ENCODE data around the gene ACD.

Gene ACD

DNA sequence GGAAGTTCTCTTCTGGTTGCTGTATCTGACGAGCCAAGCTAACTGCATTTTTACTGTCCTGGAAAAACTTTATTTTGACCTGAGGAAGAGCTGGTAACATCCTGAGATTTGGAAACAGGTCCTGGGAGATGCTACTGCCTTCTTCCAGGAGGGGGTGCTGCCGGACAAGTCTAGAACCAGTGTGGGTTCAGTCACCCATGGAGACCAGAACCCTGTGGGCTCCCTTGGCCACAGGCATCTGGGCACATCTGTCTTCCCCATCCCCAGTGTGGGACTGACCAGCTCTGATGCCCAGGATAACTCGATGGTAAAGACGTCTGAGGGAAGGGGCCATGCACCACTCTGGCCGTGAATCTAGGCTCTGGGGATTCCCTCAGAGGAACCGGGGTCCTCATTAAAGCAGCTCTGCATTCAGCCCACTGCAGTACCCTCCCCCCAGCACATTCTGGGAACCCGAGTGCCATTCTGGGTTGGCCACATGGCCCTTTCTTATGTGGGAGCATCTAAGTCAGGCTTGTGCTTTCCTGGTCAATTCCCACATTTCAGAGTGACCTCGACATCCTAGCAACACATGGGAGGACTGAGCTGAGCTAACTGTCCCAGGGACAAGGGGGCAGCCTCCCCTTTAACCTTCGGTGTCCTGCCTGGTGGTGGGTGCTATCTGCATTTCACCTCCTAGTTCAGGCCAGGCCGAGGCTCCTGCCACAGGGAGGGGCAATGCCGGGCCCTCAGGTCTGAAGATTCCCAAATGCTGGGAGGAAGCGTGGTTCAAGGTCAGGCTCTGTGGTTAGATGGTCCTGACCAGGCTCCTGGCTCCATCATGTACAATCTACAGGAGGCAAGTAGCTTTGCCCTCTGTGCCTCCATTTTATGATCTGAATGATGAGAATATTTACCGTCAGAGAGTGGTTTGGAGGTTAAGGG lies 12.9 kb upstream of the ACD start:
- DNase-seq = peak; percentile 50
- Histone ChIP-seq H3K36me3 (ENCODE audit: insufficient read depth, low read length) (peaks cover 21% of the 10 kb centered on the region; the same call in 1 of the 2 replicates), H3K4me1 (ENCODE audit: insufficient read depth, low read length) (peaks cover under 1% of the 10 kb centered on the region; the same call in 1 of the 2 replicates), H4K20me1 (ENCODE audit: insufficient read depth, low read length) (no peaks in the 10 kb centered on the region; the same call in 1 of the 2 replicates), H3K9ac (ENCODE audit: low read depth, low read length) (no peak overlapping the region), H3K27me3 (ENCODE audit: insufficient read depth, low read length, poor library complexity) (no peaks in the 10 kb centered on the region), H2AFZ (ENCODE audit: low read depth, low read length) (no peak overlapping the region), H3K4me3 (ENCODE audit: low read depth in 1 of 2, low read length in 2 of 2) (no peak overlapping the region), H3K79me2 (ENCODE audit: insufficient read depth, low read length) (no peaks in the 10 kb centered on the region), H3K27ac (ENCODE audit: low read length) (no peak overlapping the region), H3K9me3 (ENCODE audit: insufficient read depth, low read length, severe bottlenecking) (no peaks in the 10 kb centered on the region), H3K4me2 (ENCODE audit: insufficient read depth, low read length) (no peak overlapping the region)
- TF ChIP-seq CTCF (IDR thresholded peaks at IDR 0.05; ENCODE audit: borderline replicate concordance, extremely low read depth, low read length, poor library complexity, severe bottlenecking) (peak; percentile 73), EZH2 (IDR thresholded peaks at IDR 0.05; ENCODE audit: borderline replicate concordance, low read depth, low read length, severe bottlenecking) (no peak)
- ATAC-seq (ENCODE audit: insufficient read depth, low read depth) = peak; percentile 39; the same call in 2 of the 3 replicates

DNA sequence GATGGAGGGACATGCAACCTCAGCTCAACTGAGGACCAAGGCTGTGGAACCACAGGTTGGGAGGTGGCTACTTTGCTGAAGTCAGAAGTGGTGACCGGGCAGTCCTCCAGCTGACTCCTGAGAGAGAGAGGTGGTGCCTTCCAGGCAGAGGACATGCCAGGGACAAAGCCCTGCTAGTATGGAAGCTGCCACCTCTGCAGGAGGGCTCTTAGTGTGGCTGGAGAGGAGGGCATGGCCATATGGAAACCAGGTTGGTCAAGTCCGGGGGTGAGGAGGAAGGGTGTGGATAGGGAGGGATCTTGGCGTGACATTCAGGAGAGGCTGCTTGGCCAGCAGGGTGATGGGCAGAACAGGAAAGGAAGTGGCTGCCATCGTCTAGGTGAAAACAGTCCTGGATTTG lies 12.2 kb upstream of the ACD start:
- no peak for TF ChIP-seq EZH2 (IDR thresholded peaks at IDR 0.05; ENCODE audit: borderline replicate concordance, low read depth, low read length, severe bottlenecking)
- no peak for ATAC-seq (ENCODE audit: insufficient read depth, low read depth)
- Histone ChIP-seq H3K9me3 (ENCODE audit: insufficient read depth, low read length, severe bottlenecking) (no peaks in the 10 kb centered on the region), H3K79me2 (ENCODE audit: insufficient read depth, low read length) (peaks cover under 1% of the 10 kb centered on the region; the same call in 1 of the 2 replicates), H3K36me3 (ENCODE audit: insufficient read depth, low read length) (peaks cover 14% of the 10 kb centered on the region; the same call in 1 of the 2 replicates), H4K20me1 (ENCODE audit: insufficient read depth, low read length) (no peaks in the 10 kb centered on the region; the same call in 1 of the 2 replicates), H3K4me3 (ENCODE audit: low read depth in 1 of 2, low read length in 2 of 2) (no peak overlapping the region), H2AFZ (ENCODE audit: low read depth, low read length) (no peak overlapping the region), H3K27ac (ENCODE audit: low read length) (no peak overlapping the region), H3K4me2 (ENCODE audit: insufficient read depth, low read length) (no peak overlapping the region), H3K27me3 (ENCODE audit: insufficient read depth, low read length, poor library complexity) (no peaks in the 10 kb centered on the region), H3K9ac (ENCODE audit: low read depth, low read length) (no peak overlapping the region), H3K4me1 (ENCODE audit: insufficient read depth, low read length) (peaks cover 8% of the 10 kb centered on the region)
- no peak for DNase-seq

GRCh38 chr16:67669499-67670101 lies 9.5 kb upstream of the ACD start:
- Histone ChIP-seq H3K4me1 (ENCODE audit: insufficient read depth, low read length) (peaks cover 30% of the 10 kb centered on the region), H3K4me2 (ENCODE audit: insufficient read depth, low read length) (no peak overlapping the region), H3K27ac (ENCODE audit: low read length) (no peak overlapping the region), H3K79me2 (ENCODE audit: insufficient read depth, low read length) (peaks cover 10% of the 10 kb centered on the region), H2AFZ (ENCODE audit: low read depth, low read length) (no peak overlapping the region), H3K9me3 (ENCODE audit: insufficient read depth, low read length, severe bottlenecking) (no peaks in the 10 kb centered on the region), H3K9ac (ENCODE audit: low read depth, low read length) (no peak overlapping the region), H3K27me3 (ENCODE audit: insufficient read depth, low read length, poor library complexity) (no peaks in the 10 kb centered on the region), H3K4me3 (ENCODE audit: low read depth in 1 of 2, low read length in 2 of 2) (no peak overlapping the region), H3K36me3 (ENCODE audit: insufficient read depth, low read length) (peaks cover 4% of the 10 kb centered on the region; the same call in 1 of the 2 replicates), H4K20me1 (ENCODE audit: insufficient read depth, low read length) (no peaks in the 10 kb centered on the region; the same call in 1 of the 2 replicates)
- ATAC-seq (ENCODE audit: insufficient read depth, low read depth) (no peak), DNase-seq (no peak)
- TF ChIP-seq CTCF (IDR thresholded peaks at IDR 0.05; ENCODE audit: borderline replicate concordance, extremely low read depth, low read length, poor library complexity, severe bottlenecking) (no peak), EZH2 (IDR thresholded peaks at IDR 0.05; ENCODE audit: borderline replicate concordance, low read depth, low read length, severe bottlenecking) (no peak)
